Lung (tissue), 12 donors: ENCODE results near the gene ARPP21. TPM values are rescaled to one million over a fixed set of nuclear protein-coding genes. Genes with fewer than 3 reads are reported as not detected.
A peak's percentile ranks its signal among the peaks of the same experiment; 100 is the strongest.

Source experiments
- ATAC-seq: fragments of 200-7000 bp; cut with Tn5 transposase; one replicate; pipeline ENCODE4 v1.9.1; 2020; ENCODE audit warnings: moderate number of reproducible peaks; ENCODE audit not compliant: insufficient read depth, low FRiP score
- DNase-seq, 3 donors: peaks; one replicate each; pipeline ENCODE4 v3.0.0-alpha.2; 2013 to 2017
- H3K27ac ChIP-seq, 2 donors: one replicate each; pipeline ENCODE4 v1.5.1; 2013; ENCODE audit warnings: mild to moderate bottlenecking in 2 of 2, moderate library complexity in 2 of 2, control low read depth in 1 of 2, inconsistent platforms in 1 of 2, low read depth in 1 of 2, low read length in 1 of 2
- H3K27me3 ChIP-seq, 3 donors: one replicate each; pipeline ENCODE4 v1.5.1; 2013; ENCODE audit warnings: low read length in 2 of 3; ENCODE audit not compliant: control insufficient read depth in 3 of 3, insufficient read depth in 3 of 3
- H3K36me3 ChIP-seq, 4 donors: one replicate each; pipeline ENCODE4 v1.5.1; 2013; ENCODE audit warnings: low read length in 4 of 4, mild to moderate bottlenecking in 1 of 4, moderate library complexity in 1 of 4; ENCODE audit not compliant: control insufficient read depth in 4 of 4, insufficient read depth in 4 of 4
- H3K4me1 ChIP-seq, 5 donors: one replicate each; pipeline ENCODE4 v1.5.1; 2013; ENCODE audit warnings: low read length in 5 of 5, mild to moderate bottlenecking in 2 of 5, moderate library complexity in 1 of 5; ENCODE audit not compliant: control insufficient read depth in 5 of 5, insufficient read depth in 5 of 5
- H3K4me3 ChIP-seq: one replicate; pipeline ENCODE4 v1.5.1; 2013; ENCODE audit warnings: mild to moderate bottlenecking, control low read depth, moderate library complexity
- H3K9ac ChIP-seq, 2 donors: one replicate each; pipeline ENCODE4 v1.5.1; 2013; ENCODE audit warnings: low read length in 2 of 2, control low read depth in 1 of 2; ENCODE audit not compliant: insufficient read depth in 1 of 2
- H3K9me3 ChIP-seq, 4 donors: one replicate each; pipeline ENCODE4 v1.5.1; 2013; ENCODE audit warnings: low read length in 3 of 4, mild to moderate bottlenecking in 1 of 4, moderate library complexity in 1 of 4; ENCODE audit not compliant: control insufficient read depth in 4 of 4, insufficient read depth in 3 of 4
- WGBS, 2 donors: extraction: QIAGEN DNeasy Blood & Tissue Kit; methylation state at CpG; one replicate each; pipeline ENCODE4 v1.1.7; 2013; 5-methylcytosine and 5-hydroxymethylcytosine counted together
- polyA plus RNA-seq, 2 donors: library from polyadenylated mRNA; stranded (reverse); fragments of 200-250 nt; gene quantifications; one replicate each; pipeline ENCODE4 v1.2.1, GENCODE V29; 2013
- total RNA-seq, 2 donors: library from RNA; depleted of rRNA in 1 of 2; stranded (reverse); fragments of >200 nt in 1 of 2; gene quantifications; one replicate each; pipeline ENCODE4 v1.2.1, GENCODE V29; 2014 to 2021
- TF ChIP-seq, protein P1 (sequence below): IDR thresholded peaks from 2 replicates; pipeline ENCODE4 v1.5.1; 2012; ENCODE audit warnings: mild to moderate bottlenecking; ENCODE audit errors: control extremely low read depth, extremely low read depth
- donor health status: control.
- donor health status: control.
- donor health status: Bipolar disorder and iron deficiency.
- donor health status: healthy.
- donor health status: DM: yes; HTN: yes; CAD: no.

Gene ARPP21
- total and polyA plus RNA-seq, 4 donors: 0.71 TPM; not detected in 3

- TF ChIP-seq, protein P1, sequence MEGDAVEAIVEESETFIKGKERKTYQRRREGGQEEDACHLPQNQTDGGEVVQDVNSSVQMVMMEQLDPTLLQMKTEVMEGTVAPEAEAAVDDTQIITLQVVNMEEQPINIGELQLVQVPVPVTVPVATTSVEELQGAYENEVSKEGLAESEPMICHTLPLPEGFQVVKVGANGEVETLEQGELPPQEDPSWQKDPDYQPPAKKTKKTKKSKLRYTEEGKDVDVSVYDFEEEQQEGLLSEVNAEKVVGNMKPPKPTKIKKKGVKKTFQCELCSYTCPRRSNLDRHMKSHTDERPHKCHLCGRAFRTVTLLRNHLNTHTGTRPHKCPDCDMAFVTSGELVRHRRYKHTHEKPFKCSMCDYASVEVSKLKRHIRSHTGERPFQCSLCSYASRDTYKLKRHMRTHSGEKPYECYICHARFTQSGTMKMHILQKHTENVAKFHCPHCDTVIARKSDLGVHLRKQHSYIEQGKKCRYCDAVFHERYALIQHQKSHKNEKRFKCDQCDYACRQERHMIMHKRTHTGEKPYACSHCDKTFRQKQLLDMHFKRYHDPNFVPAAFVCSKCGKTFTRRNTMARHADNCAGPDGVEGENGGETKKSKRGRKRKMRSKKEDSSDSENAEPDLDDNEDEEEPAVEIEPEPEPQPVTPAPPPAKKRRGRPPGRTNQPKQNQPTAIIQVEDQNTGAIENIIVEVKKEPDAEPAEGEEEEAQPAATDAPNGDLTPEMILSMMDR: no peak
- DNase-seq (no peak), ATAC-seq (no peak)
- H3K9me3 ChIP-seq: no peaks in the 10 kb centered on the region
- H3K27me3 ChIP-seq: peaks cover 0 to 18% (median 0%) of the 10 kb centered on the region in 3 donors
- H3K4me3 ChIP-seq: no peak overlapping the region
- no peak overlapping the region for H3K27ac ChIP-seq
- no peaks in the 10 kb centered on the region for H3K36me3 ChIP-seq
- peaks cover 0 to 20% (median 3%) of the 10 kb centered on the region in 5 donors for H3K4me1 ChIP-seq
- no peak overlapping the region for H3K9ac ChIP-seq
Measured at GRCh38 chr3:35659768-35660167, 20.4 kb downstream of the ARPP21 start.

DNA sequence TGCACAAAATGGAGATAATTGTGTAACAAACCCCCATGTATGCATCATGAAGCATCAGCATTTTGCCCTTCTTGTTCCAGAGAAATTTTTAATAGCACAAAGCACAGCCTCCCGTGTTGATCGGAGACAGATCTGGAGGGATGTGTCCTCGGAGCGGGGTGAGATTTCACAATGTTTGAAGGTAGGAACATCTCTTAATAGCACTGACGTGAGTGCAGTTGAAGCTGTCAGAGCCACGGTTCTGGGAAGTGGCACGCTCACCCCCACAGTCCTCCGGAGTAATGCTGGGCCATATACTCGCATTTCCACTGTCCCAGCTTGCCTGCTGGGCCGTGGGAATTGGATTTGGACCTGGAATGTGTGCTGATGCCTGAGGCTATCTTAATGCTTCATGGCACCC lies 24.1 kb downstream of the ARPP21 start:
- DNase-seq (no peak), ATAC-seq (no peak)
- WGBS, 2 donors: 78 to 84% methylated on average over 10 of the region's 10 CpGs
- Histone ChIP-seq H3K27ac (peak overlapping the region in 1 of 2 donors; percentile 59), H3K4me1 (peaks cover 0 to 23% (median 3%) of the 10 kb centered on the region in 5 donors), H3K9me3 (no peaks in the 10 kb centered on the region), H3K36me3 (no peaks in the 10 kb centered on the region), H3K4me3 (no peak overlapping the region), H3K27me3 (peaks cover 0 to 24% (median 2%) of the 10 kb centered on the region in 3 donors), H3K9ac (no peak overlapping the region)
- TF ChIP-seq, protein P1: no peak

DNA sequence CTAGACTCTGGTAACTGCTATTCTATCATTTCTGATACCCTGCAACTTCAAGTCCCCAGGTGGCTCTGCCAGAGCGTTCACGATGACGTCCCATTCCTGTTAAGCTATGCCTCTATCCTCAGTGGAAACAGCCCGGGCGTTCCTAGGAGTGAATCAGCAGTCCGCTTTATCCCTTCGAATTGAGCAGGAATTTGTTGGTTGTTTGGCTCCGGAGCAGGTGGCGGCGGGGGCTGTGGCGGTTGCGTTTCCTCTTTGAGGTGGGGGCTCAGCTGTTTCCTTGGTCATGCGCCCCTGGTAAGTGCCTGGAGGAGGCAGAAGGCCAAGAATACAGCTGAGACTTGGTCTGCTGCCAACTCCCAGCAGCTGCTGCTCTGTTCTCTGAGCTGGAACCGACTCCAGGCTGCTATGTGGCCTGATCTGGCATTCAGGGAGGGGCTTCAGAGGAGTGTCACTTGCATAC lies 25.2 kb downstream of the ARPP21 start:
- no peak overlapping the region for H3K27ac ChIP-seq
- H3K9ac ChIP-seq: no peak overlapping the region
- ATAC-seq: no peak
- WGBS, 2 donors: 4 to 10% methylated on average over 14 of the region's 14 CpGs
- peaks cover 0 to 20% (median 2%) of the 10 kb centered on the region in 5 donors for H3K4me1 ChIP-seq
- H3K36me3 ChIP-seq: no peaks in the 10 kb centered on the region
- DNase-seq: peak; percentile 83 to 89 (median 84)
- peaks cover 0 to 24% (median 2%) of the 10 kb centered on the region in 3 donors for H3K27me3 ChIP-seq
- H3K9me3 ChIP-seq: no peaks in the 10 kb centered on the region
- no peak overlapping the region for H3K4me3 ChIP-seq
- TF ChIP-seq, protein P1: no peak
